H54 (cell line): ENCODE results near the gene LRMDA.

ENCODE experiments used
- DNase-seq: peaks from one replicate; pipeline ENCODE4 v3.0.0; 2011; ENCODE audit warnings: low spot score, mixed read lengths; ENCODE audit not compliant: insufficient read length
- FAIRE-seq: peaks from 3 replicates; lab custom pipeline; 2011; peaks lifted over from hg19 to GRCh38; lab: Jason Lieb, UNC
- POLR2A ChIP-seq: IDR thresholded peaks from 2 replicates; pipeline ENCODE4 v1.6.1; 2011; ENCODE audit warnings: low read depth, mild to moderate bottlenecking, low read length

Gene LRMDA

GRCh38 chr10:75624638-75625037 is 193.2 kb downstream of the LRMDA start:
- no peak for FAIRE-seq
- TF ChIP-seq POLR2A = no peak
- no peak for DNase-seq

GRCh38 chr10:75630746-75631145 is 199.3 kb downstream of the LRMDA start:
- DNase-seq (no peak), FAIRE-seq (no peak)
- no peak for TF ChIP-seq POLR2A

- FAIRE-seq (no peak), DNase-seq (no peak)
- no peak for TF ChIP-seq POLR2A
These were observed 201.5 kb downstream of the LRMDA start for GRCh38 chr10:75632805-75633462.

GRCh38 chr10:75633568-75633967 is 202.1 kb downstream of the LRMDA start:
- FAIRE-seq = no peak
- no peak for DNase-seq
- no peak for TF ChIP-seq POLR2A

- FAIRE-seq = no peak
- no peak for DNase-seq
- no peak for TF ChIP-seq POLR2A
These were observed 203.5 kb downstream of the LRMDA start for GRCh38 chr10:75634947-75635346.

- no peak for TF ChIP-seq POLR2A
- DNase-seq (no peak), FAIRE-seq (no peak)
These were observed 207.3 kb downstream of the LRMDA start for GRCh38 chr10:75638752-75639151.

GRCh38 chr10:75639736-75640135 is 208.3 kb downstream of the LRMDA start:
- FAIRE-seq (no peak), DNase-seq (no peak)
- no peak for TF ChIP-seq POLR2A

GRCh38 chr10:75640381-75640780 is 209.0 kb downstream of the LRMDA start:
- no peak for DNase-seq
- no peak for FAIRE-seq
- TF ChIP-seq POLR2A = no peak

GRCh38 chr10:75640803-75641202 is 209.4 kb downstream of the LRMDA start:
- DNase-seq (no peak), FAIRE-seq (no peak)
- TF ChIP-seq POLR2A = no peak

- FAIRE-seq = no peak
- no peak for TF ChIP-seq POLR2A
- DNase-seq = no peak
These were observed 212.0 kb downstream of the LRMDA start for GRCh38 chr10:75643405-75643804.

- FAIRE-seq (no peak), DNase-seq (no peak)
- no peak for TF ChIP-seq POLR2A
These were observed 212.7 kb downstream of the LRMDA start for GRCh38 chr10:75643944-75644692.

GRCh38 chr10:75645704-75646103 is 214.3 kb downstream of the LRMDA start:
- DNase-seq (no peak), FAIRE-seq (no peak)
- no peak for TF ChIP-seq POLR2A

GRCh38 chr10:75646218-75646915 is 214.9 kb downstream of the LRMDA start:
- FAIRE-seq (no peak), DNase-seq (no peak)
- no peak for TF ChIP-seq POLR2A

- FAIRE-seq (no peak), DNase-seq (no peak)
- no peak for TF ChIP-seq POLR2A
These were observed 215.5 kb downstream of the LRMDA start for GRCh38 chr10:75646916-75647315.
